AG09319 (cell line): ENCODE data around the gene POU5F1.

Source experiments
- DNase-seq: peaks from one replicate; pipeline ENCODE4 v3.0.0-alpha.2; 2010; ENCODE audit warnings: low read depth; ENCODE audit errors: extremely low read depth
- TF ChIP-seq, protein P1 (sequence below): IDR thresholded peaks from 2 replicates; pipeline ENCODE4 v1.5.1; 2011; ENCODE audit warnings: low read depth, mild to moderate bottlenecking, inconsistent platforms, low read length, moderate library complexity

The POU5F1 gene

DNA sequence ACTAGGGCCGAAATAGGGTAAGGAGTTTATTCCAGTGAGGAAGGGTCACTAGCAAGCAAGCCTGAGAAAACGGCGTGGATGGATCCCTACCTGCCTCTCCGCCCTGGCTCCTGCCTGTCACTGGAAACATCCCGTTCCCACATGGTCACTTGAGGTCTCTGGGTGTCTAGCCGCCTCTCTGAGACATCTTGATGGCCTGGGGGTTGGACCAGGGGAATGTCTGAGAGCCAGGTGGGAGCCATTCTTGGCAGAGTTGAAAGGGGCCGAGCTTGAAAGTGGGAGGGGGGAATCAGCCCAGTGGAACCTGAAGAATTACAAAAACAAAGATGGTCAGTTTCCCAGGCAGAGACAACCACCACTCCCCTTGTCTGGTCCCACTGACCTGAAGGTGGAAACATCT, 13.8 kb downstream of the POU5F1 start:
- DNase-seq = no peak
- TF ChIP-seq, protein P1, sequence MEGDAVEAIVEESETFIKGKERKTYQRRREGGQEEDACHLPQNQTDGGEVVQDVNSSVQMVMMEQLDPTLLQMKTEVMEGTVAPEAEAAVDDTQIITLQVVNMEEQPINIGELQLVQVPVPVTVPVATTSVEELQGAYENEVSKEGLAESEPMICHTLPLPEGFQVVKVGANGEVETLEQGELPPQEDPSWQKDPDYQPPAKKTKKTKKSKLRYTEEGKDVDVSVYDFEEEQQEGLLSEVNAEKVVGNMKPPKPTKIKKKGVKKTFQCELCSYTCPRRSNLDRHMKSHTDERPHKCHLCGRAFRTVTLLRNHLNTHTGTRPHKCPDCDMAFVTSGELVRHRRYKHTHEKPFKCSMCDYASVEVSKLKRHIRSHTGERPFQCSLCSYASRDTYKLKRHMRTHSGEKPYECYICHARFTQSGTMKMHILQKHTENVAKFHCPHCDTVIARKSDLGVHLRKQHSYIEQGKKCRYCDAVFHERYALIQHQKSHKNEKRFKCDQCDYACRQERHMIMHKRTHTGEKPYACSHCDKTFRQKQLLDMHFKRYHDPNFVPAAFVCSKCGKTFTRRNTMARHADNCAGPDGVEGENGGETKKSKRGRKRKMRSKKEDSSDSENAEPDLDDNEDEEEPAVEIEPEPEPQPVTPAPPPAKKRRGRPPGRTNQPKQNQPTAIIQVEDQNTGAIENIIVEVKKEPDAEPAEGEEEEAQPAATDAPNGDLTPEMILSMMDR = no peak

GRCh38 chr6:31154436-31154835, 16.0 kb downstream of the POU5F1 start:
- TF ChIP-seq, protein P1 = no peak
- no peak for DNase-seq

- TF ChIP-seq, protein P1 = no peak
- no peak for DNase-seq
Observed at GRCh38 chr6:31152781-31153180, 17.7 kb downstream of the POU5F1 start.

DNA sequence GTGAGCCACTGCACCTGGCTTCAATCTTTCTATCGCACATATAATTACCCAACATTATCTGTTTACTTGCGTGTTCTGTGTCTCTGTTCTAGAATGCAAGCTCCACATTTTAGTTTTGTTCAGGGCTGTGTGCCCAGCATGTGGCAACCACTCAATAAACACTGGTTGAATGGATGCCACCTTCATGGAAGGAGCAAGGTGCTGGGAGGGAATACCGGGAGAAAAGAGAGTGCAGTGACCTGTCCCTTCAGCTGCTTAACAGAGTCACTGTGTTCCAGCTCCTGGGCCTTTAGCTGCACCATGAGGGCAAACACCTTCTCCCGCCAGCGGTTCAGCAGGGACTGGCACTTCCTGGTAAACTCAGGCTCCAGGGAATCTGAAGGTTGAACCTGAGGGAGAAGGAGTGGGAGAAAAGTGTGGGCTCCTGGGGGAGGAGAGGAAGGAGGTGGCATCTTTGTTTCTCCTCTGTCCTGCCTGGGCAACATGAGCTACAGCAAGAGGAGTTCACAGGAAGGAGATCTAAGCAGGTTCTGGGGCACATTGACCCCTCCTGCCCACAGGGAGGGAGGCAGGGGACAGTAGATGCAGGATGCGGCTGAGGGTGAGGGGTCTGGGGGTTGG, 20.5 kb downstream of the POU5F1 start:
- TF ChIP-seq, protein P1 = no peak
- no peak for DNase-seq

- TF ChIP-seq, protein P1 = no peak
- no peak for DNase-seq
Observed at GRCh38 chr6:31145386-31145785, 25.1 kb downstream of the POU5F1 start.

- DNase-seq = no peak
- TF ChIP-seq, protein P1 = no peak
Observed at GRCh38 chr6:31144970-31145340, 25.5 kb downstream of the POU5F1 start.

GRCh38 chr6:31144296-31144969, 26.0 kb downstream of the POU5F1 start:
- TF ChIP-seq, protein P1 = no peak
- DNase-seq = no peak
